Breast epithelium (tissue), 4 donors: ENCODE data around the gene THY1. TPM values are rescaled to one million over a fixed set of nuclear protein-coding genes. Genes with fewer than 3 reads are reported as not detected.

Experiments used
- DNase-seq, 2 donors: peaks; one replicate each; pipeline ENCODE4 v3.0.0-alpha.2; 2019; ENCODE audit warnings: low spot score in 2 of 2
- H3K27ac ChIP-seq, 2 donors: fragments of 200-600 bp; sonication (generic) in 1 of 2; one replicate each; pipeline ENCODE4 v1.5.1; 2016 to 2019; ENCODE audit warnings: mild to moderate bottlenecking in 1 of 2
- H3K27me3 ChIP-seq, 2 donors: fragments of 200-600 bp; sonication (generic) in 1 of 2; one replicate each; pipeline versions ENCODE4 v1.5.1 to v1.6.0; 2017 to 2019; ENCODE audit warnings: control low read depth in 1 of 2, mild to moderate bottlenecking in 1 of 2
- H3K36me3 ChIP-seq: fragments of 200-600 bp; one replicate; pipeline ENCODE4 v1.5.1; 2019
- H3K4me1 ChIP-seq, 2 donors: fragments of 200-600 bp; sonication (generic); one replicate each; pipeline ENCODE4 v1.5.1; 2016 to 2019; ENCODE audit warnings: control low read depth in 1 of 2
- H3K4me3 ChIP-seq, 3 donors: fragments of 200-600 bp; sonication (generic); 1 replicate in 2 of 3; 2 replicates in 1 of 3; pipeline ENCODE4 v1.5.1; 2016 to 2019; ENCODE audit warnings: mild to moderate bottlenecking in 3 of 3, moderate library complexity in 2 of 3
- H3K9me3 ChIP-seq, 2 donors: fragments of 200-600 bp; sonication (generic) in 1 of 2; one replicate each; pipeline ENCODE4 v1.5.1; 2016 to 2019; ENCODE audit warnings: control low read depth in 1 of 2
- CTCF ChIP-seq, 3 donors: fragments of 450-650 bp; IDR thresholded peaks; one replicate each; pipeline ENCODE4 v1.5.1; 2016 to 2017; ENCODE audit warnings: antibody characterized with exemption in 3 of 3, mild to moderate bottlenecking in 3 of 3, moderate library complexity in 3 of 3
- POLR2A ChIP-seq: fragments of 450-650 bp; IDR thresholded peaks from one replicate; pipeline ENCODE4 v1.6.1; 2016; ENCODE audit warnings: antibody characterized with exemption, mild to moderate bottlenecking, moderate library complexity
- POLR2AphosphoS5 ChIP-seq, 3 donors: sonication (generic); formaldehyde crosslinking; IDR thresholded peaks; one replicate each; pipeline ENCODE4 v1.6.1; 2017; ENCODE audit warnings: antibody characterized with exemption in 3 of 3
- intact Hi-C: fragments of 100-400 bp; cut with DNase I; formaldehyde crosslinking; loops from one replicate; pipeline ENCODE4 v1.15.1; 2023; ENCODE audit warnings: low total_unique reads
- total RNA-seq, 3 donors: library from RNA; depleted of rRNA; stranded (reverse); fragments of >200 nt; gene quantifications; one replicate each; pipeline ENCODE4 v1.1.0, GENCODE V29; 2016

Gene THY1
- total RNA-seq, 3 donors from 2014 or later = 8.5 to 26.3 (median 23.8) TPM

DNA sequence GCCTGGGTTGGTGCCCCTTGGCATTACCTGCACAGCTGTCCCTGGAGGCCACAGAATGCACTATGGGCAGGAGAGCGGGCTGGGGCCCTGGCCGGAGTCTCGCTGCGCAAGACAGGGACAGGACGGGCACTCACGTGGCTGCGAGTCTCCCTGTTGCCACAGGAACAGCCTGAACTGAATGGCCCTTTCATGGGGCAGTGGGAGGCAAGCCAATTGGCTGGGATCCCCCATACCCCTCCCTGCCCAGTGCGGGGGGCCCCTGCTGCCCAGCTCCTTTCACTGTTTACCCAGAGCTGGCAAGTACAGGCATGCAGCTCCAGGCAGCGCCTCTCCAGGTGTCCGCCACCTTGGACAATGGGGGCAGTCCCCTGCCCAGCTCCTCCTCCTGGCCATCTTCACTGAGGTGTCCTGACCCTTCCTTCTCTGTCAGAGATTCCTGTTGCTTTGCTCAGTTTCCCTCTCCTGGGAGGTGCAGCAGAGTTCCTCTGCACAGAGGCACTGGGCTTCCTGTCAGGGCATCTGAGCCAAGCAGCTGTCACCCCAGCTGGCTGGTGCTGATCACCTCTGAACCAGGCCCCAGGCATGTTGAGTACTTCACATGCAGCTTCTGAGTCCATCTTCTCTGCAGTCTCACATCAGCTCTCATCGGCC lies 46.6 kb downstream of the THY1 start:
- intact Hi-C loops = no loop called here
- peaks cover 21 to 37% of the 10 kb centered on the region in 2 donors for H3K4me1 ChIP-seq

DNA sequence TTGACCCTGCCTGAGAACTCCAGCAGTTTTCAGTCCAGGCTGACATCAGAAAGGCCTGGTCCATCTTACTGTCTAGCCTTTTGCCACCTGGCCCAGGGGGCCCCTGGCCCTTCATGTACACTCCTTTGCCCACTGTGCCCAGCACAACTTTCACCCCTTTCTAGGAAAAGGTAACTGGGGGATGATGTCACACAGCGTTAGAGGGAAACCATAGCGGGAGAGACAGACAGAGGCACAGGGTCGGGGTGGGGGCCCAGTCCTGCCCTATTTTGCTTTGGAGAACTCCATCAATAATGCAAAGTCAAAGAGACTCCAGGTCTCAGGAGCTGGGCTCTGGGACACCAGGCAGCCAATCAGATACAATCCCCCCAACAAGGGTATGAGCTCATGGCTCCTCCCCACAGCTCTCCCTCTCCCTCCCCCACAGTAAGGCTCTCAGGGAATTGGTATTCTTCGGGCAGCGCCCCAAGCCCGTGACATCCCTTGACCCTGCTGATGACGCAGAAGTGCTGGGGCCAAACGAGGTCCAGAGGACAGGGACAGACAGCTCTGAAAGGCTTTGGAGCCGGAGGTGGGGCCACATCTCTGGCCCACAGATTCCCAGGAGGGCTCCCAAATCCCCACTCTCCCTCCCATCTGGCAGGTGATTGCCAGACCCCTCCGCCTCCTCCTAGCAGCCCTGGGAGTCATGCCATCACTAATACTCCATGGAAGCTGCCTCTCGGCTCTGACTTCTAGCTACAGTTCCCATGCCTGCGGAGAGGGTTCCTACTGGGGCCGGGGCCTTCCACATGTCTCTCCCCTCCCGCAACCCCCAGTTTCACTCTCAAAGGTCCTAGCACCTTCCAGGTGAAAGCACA lies 47.4 kb downstream of the THY1 start:
- no peaks in the 10 kb centered on the region for H3K36me3 ChIP-seq
- H3K27ac ChIP-seq = peak overlapping the region; percentile 93 to 95
- no peaks in the 10 kb centered on the region for H3K9me3 ChIP-seq
- DNase-seq = peak; percentile 55 to 86
- H3K4me3 ChIP-seq = peak overlapping the region in 2 of 3 donors; percentile 27 to 48
- TF ChIP-seq CTCF (IDR thresholded peaks at IDR 0.05) (no peak), POLR2AphosphoS5 (IDR thresholded peaks at IDR 0.05) (no peak), POLR2A (no peak)
- H3K27me3 ChIP-seq = no peaks in the 10 kb centered on the region
- intact Hi-C loops = no loop called here
- peaks cover 21 to 37% of the 10 kb centered on the region in 2 donors for H3K4me1 ChIP-seq

More for the DNA sequence above, 46.6 kb downstream of the THY1 start:
- Histone ChIP-seq H3K36me3 (no peaks in the 10 kb centered on the region), H3K27ac (peak overlapping the region; percentile 93 to 95), H3K27me3 (no peaks in the 10 kb centered on the region), H3K4me3 (peak overlapping the region in 2 of 3 donors; percentile 27 to 48), H3K9me3 (no peaks in the 10 kb centered on the region)
- no peak for TF ChIP-seq POLR2A
- TF ChIP-seq POLR2AphosphoS5 (IDR thresholded peaks at IDR 0.05) = peak in 2 of 3 donors; percentile 15 to 57
- no peak for TF ChIP-seq CTCF (IDR thresholded peaks at IDR 0.05)
- DNase-seq = peak; percentile 78 to 93

DNA sequence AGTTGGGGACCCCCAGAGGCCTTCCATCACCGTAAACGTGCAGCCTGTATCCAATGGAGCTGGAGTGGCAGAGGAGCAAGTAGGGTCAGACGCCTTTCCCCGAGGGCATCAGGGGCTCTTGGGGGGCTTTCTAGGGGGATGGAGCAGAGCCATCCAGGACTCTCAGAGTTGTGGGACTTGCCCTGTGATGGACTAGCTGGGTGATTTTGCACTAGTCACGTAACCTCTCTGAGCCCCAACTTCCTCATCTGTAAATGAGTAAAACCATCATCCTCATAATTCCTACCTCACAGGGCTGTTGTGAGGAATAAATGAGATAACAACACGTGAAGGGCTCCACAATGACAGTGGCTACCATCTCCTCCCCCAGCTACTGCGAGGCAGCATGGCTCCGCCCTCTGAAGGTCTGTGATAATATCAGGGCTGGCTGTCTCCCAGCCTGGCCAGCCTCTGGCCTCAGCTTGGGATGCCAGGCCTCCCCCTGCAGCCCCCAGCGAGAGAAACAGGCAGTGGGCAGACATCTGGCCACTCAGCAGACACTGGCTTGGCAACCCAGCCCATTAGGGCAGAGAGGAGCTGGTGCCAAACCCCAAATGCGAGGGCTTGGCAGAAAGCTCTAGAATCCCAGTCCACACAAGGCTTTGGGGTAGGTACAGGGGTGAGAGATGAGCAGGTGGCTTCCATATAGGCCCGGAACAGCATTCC lies 48.2 kb downstream of the THY1 start:
- no peak for TF ChIP-seq POLR2AphosphoS5 (IDR thresholded peaks at IDR 0.05)
- no peak for TF ChIP-seq POLR2A
- no peak for TF ChIP-seq CTCF (IDR thresholded peaks at IDR 0.05)
- no peak overlapping the region for H3K4me3 ChIP-seq
- peak; percentile 51 to 63 for DNase-seq
- no peaks in the 10 kb centered on the region for H3K27me3 ChIP-seq
- no peaks in the 10 kb centered on the region for H3K9me3 ChIP-seq
- intact Hi-C loops = no loop called here
- H3K36me3 ChIP-seq = no peaks in the 10 kb centered on the region
- H3K4me1 ChIP-seq = peaks cover 21 to 37% of the 10 kb centered on the region in 2 donors
- H3K27ac ChIP-seq = peak overlapping the region; percentile 93 to 95

GRCh38 chr11:119373921-119374631 lies 48.9 kb downstream of the THY1 start:
- H3K4me1 ChIP-seq = peaks cover 24 to 37% of the 10 kb centered on the region in 2 donors
- DNase-seq = peak in 1 of 2 donors; percentile 73
- intact Hi-C loops = no loop called here

More at GRCh38 chr11:119373921-119374631, 48.9 kb downstream of the THY1 start:
- Histone ChIP-seq H3K27ac (peak overlapping the region; percentile 93 to 95), H3K36me3 (no peaks in the 10 kb centered on the region), H3K4me3 (no peak overlapping the region), H3K27me3 (no peaks in the 10 kb centered on the region), H3K9me3 (no peaks in the 10 kb centered on the region)
- TF ChIP-seq CTCF (IDR thresholded peaks at IDR 0.05) (peak; percentile 68 to 80 (median 79)), POLR2A (no peak)
